Activated naive CD8-positive, alpha-beta T cell treated with anti-CD3 and anti-CD28 coated beads for 36 hours (primary cell): ENCODE data around the gene TMEM45B. TPM values are rescaled to one million over a fixed set of nuclear protein-coding genes. Genes with fewer than 3 reads are reported as not detected.
A peak's percentile ranks its signal among the peaks of the same experiment; 100 is the strongest.
"Not testable (repeated sequence)": the region's sequence is repeated elsewhere in the genome, so short reads cannot be mapped to it uniquely, and the experiment has no call there.

Experiments used
- DNase-seq: peaks from one replicate; pipeline ENCODE4 v3.0.0; 2021
- H3K27ac Mint-ChIP-seq: one replicate; pipeline ENCODE4 v1.8.0; 2022; ENCODE audit warnings: mild to moderate bottlenecking, moderate library complexity, mixed read lengths
- H3K27me3 Mint-ChIP-seq: one replicate; pipeline ENCODE4 v1.8.0; 2022; ENCODE audit warnings: mild to moderate bottlenecking, mixed read lengths
- H3K36me3 Mint-ChIP-seq: one replicate; pipeline ENCODE4 v1.8.0; 2021; ENCODE audit warnings: mild to moderate bottlenecking, mixed read lengths
- H3K4me1 Mint-ChIP-seq: one replicate; pipeline ENCODE4 v1.8.0; 2021; ENCODE audit warnings: mixed read lengths
- H3K4me3 Mint-ChIP-seq: one replicate; pipeline ENCODE4 v1.8.0; 2022; ENCODE audit warnings: mild to moderate bottlenecking, moderate library complexity, mixed read lengths
- H3K9me3 Mint-ChIP-seq: one replicate; pipeline ENCODE4 v1.8.0; 2022; ENCODE audit warnings: mixed read lengths
- total RNA-seq, 2 experiments: library from RNA; stranded (reverse); gene quantifications; one replicate each; pipeline ENCODE4 v1.2.3, GENCODE V29; 2021

TMEM45B gene
- total RNA-seq, 2 experiments from 2014 or later = 0.58 to 0.64 TPM

DNA sequence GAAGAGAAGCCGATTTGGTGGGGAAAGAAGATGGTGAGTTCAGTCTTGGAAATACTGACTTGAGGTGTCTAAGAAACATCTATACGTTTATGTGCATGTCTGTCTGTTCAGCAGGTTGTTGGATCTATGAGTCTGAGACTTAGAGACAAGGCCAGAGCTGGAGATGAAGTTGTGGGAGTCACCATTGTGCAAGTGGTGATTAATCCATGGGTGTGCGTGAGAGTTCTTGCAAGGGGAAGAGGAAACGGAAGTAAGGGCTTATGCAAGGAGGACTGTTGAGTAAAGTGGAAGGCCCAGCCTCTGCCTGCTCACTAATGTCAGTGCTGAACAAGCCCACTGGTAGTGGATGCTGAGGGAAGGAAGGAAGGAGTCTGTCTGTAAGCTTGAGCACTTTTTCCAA, 9.7 kb downstream of the TMEM45B start:
- Mint-ChIP-seq H3K4me1 (peaks cover 7% of the 10 kb centered on the region), H3K9me3 (peaks cover 4% of the 10 kb centered on the region)

DNA sequence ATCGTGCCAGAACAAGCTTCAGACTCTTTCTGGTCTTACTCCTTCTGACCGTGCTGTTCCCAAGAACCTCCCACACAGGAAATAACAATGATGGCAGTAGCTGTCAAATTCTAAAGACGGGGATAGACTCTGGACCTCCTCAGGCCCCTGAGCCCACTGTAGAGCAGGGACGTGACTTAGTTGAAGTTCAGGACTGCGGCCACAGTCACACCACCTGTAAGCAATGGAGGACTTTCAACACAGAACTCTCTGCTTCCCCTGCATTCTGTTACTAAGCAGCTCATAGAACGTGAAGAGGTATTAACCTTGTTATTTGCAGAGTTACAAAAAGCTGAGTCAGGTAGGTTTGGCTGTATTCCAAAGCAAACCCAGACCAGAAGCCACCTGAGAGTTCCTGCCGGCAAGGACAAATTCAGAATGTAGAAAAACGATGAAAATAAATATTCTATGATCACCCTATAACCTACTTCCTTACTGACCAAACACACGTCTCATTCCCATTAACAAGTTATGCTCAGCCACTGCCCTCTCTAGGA, 12.7 kb downstream of the TMEM45B start:
- H3K27me3 Mint-ChIP-seq = no peaks in the 10 kb centered on the region
- peaks cover 7% of the 10 kb centered on the region for H3K4me1 Mint-ChIP-seq
- DNase-seq = no peak
- H3K27ac Mint-ChIP-seq = no peak overlapping the region
- H3K9me3 Mint-ChIP-seq = peaks cover 4% of the 10 kb centered on the region
- peaks cover 3% of the 10 kb centered on the region for H3K36me3 Mint-ChIP-seq
- H3K4me3 Mint-ChIP-seq = no peak overlapping the region

More for the DNA sequence above, 9.7 kb downstream of the TMEM45B start:
- H3K36me3 Mint-ChIP-seq = peaks cover 3% of the 10 kb centered on the region
- peaks cover 4% of the 10 kb centered on the region for H3K27me3 Mint-ChIP-seq
- H3K4me3 Mint-ChIP-seq = no peak overlapping the region
- H3K27ac Mint-ChIP-seq = no peak overlapping the region
- DNase-seq = no peak

GRCh38 chr11:129829497-129829896, 13.8 kb downstream of the TMEM45B start:
- H3K9me3 Mint-ChIP-seq, DNase-seq, H3K4me3 Mint-ChIP-seq, H3K4me1 Mint-ChIP-seq, H3K36me3 Mint-ChIP-seq, H3K27me3 Mint-ChIP-seq, H3K27ac Mint-ChIP-seq: not testable (repeated sequence)

DNA sequence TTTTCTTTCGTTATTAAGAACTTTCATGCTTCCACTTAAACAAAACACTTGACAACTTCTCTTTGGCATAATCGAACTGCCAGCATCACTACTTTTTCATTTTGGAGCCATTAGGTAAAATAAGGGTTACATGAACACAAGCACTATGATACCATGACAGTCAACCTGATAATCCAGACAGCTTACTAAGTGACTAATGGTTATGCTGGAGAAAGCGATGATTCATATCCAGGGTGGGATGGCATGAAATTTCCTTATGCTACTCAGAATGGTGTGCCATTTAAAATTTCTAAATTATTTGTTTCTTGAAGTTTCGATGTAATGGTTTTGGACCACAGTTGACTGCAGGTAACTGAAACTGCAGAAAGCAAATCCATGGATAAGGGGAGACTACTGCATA, 15.6 kb downstream of the TMEM45B start:
- not testable (repeated sequence) for H3K9me3 Mint-ChIP-seq, DNase-seq, H3K27me3 Mint-ChIP-seq, H3K4me1 Mint-ChIP-seq, H3K27ac Mint-ChIP-seq, H3K4me3 Mint-ChIP-seq, H3K36me3 Mint-ChIP-seq

DNA sequence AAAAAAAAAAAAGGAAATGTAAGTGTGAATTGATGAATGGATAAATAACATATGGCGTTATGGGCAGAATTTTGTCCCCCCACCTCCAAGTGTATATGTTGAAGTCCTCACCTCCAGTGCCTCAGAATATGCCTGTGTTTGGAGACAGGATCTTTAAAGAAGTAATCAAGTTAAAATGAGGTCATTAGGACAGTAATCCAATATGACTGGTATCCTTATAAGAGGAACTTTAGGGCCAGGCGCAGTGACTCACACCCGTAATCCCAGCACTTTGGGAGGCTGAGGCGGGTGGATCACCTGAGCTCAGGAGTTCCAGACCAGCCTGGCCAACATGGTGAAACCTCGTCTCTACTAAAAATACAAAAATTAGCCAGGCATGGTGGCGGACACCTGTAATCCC, 17.6 kb downstream of the TMEM45B start:
- not testable (repeated sequence) for H3K27me3 Mint-ChIP-seq, H3K27ac Mint-ChIP-seq, H3K4me1 Mint-ChIP-seq, DNase-seq, H3K9me3 Mint-ChIP-seq, H3K36me3 Mint-ChIP-seq, H3K4me3 Mint-ChIP-seq

- H3K4me3 Mint-ChIP-seq, H3K27me3 Mint-ChIP-seq, DNase-seq, H3K36me3 Mint-ChIP-seq, H3K9me3 Mint-ChIP-seq, H3K4me1 Mint-ChIP-seq, H3K27ac Mint-ChIP-seq: not testable (repeated sequence)
Measured at GRCh38 chr11:129836423-129836891, 20.8 kb downstream of the TMEM45B start.

DNA sequence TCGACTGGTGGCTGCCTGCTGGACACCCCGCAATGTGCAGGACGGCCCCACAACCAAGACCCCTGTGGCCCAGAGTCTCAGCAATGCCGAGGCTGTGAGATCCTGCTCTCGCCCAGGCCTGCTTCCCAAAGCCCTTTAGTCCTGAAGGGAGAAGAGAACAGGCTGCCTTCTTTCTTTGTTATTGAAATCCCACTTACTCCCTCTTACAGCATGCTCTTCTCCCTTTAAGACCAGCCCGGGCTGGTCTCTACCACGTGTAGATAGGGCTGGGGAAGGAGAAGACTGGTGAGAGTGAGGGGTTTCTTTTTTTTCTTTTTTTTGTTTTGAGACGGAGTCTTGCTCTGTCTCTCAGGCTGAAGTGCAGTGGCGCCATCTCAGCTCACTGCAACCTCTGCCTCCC, 21.3 kb downstream of the TMEM45B start:
- no peak for DNase-seq
- Mint-ChIP-seq H3K27ac (no peak overlapping the region), H3K36me3 (peaks cover 2% of the 10 kb centered on the region)

DNA sequence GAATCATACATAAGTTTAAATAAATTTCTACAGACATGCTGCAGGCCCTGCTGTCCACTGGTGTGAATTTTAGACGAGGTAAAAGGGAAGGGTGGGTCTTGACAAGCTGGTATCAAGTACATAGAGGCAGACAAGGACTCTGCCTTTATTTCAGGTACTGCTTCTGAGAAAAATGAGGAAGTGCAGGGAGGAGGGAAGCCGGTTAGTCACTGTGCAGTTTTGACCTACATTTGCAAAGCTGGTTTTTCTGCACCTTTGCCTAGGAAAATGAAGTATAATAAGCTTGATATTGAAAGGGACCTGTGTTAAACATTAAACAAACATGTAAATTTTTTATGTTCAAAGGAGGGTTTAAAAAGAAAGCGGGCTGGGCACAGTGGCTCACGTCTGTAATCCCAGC, 24.6 kb downstream of the TMEM45B start:
- Mint-ChIP-seq H3K4me1 (peaks cover 8% of the 10 kb centered on the region), H3K9me3 (peaks cover 4% of the 10 kb centered on the region), H3K27me3 (no peaks in the 10 kb centered on the region), H3K36me3 (peaks cover 2% of the 10 kb centered on the region), H3K4me3 (no peak overlapping the region), H3K27ac (no peak overlapping the region)
- DNase-seq = no peak

More for the DNA sequence above, 21.3 kb downstream of the TMEM45B start:
- Mint-ChIP-seq H3K27me3 (no peaks in the 10 kb centered on the region), H3K4me1 (peaks cover 6% of the 10 kb centered on the region), H3K4me3 (no peak overlapping the region), H3K9me3 (peaks cover 3% of the 10 kb centered on the region)

- H3K4me1 Mint-ChIP-seq = peaks cover 14% of the 10 kb centered on the region
- no peaks in the 10 kb centered on the region for H3K27me3 Mint-ChIP-seq
- no peak overlapping the region for H3K27ac Mint-ChIP-seq
- no peak for DNase-seq
- H3K36me3 Mint-ChIP-seq = peaks cover 2% of the 10 kb centered on the region
- H3K9me3 Mint-ChIP-seq = peaks cover 4% of the 10 kb centered on the region
- H3K4me3 Mint-ChIP-seq = no peak overlapping the region
Measured at GRCh38 chr11:129842138-129842537, 26.5 kb downstream of the TMEM45B start.

- DNase-seq = no peak
- H3K4me1 Mint-ChIP-seq = peaks cover 11% of the 10 kb centered on the region
- H3K27me3 Mint-ChIP-seq = no peaks in the 10 kb centered on the region
- peaks cover 4% of the 10 kb centered on the region for H3K9me3 Mint-ChIP-seq
- no peak overlapping the region for H3K4me3 Mint-ChIP-seq
- no peak overlapping the region for H3K27ac Mint-ChIP-seq
- H3K36me3 Mint-ChIP-seq = no peaks in the 10 kb centered on the region
Measured at GRCh38 chr11:129846508-129847335, 31.1 kb downstream of the TMEM45B start.

DNA sequence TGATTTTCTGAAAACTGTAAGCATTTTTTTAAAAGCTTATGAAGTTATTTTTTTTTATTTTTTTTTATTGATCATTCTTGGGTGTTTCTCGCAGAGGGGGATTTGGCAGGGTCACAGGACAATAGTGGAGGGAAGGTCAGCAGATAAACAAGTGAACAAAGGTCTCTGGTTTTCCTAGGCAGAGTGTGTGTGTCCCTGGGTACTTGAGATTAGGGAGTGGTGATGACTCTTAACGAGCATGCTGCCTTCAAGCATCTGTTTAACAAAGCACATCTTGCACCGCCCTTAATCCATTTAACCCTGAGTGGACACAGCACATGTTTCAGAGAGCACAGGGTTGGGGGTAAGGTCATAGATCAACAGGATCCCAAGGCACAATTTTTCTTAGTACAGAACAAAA, 31.7 kb downstream of the TMEM45B start:
- H3K27ac Mint-ChIP-seq, DNase-seq, H3K36me3 Mint-ChIP-seq, H3K27me3 Mint-ChIP-seq, H3K9me3 Mint-ChIP-seq, H3K4me1 Mint-ChIP-seq, H3K4me3 Mint-ChIP-seq: not testable (repeated sequence)

DNA sequence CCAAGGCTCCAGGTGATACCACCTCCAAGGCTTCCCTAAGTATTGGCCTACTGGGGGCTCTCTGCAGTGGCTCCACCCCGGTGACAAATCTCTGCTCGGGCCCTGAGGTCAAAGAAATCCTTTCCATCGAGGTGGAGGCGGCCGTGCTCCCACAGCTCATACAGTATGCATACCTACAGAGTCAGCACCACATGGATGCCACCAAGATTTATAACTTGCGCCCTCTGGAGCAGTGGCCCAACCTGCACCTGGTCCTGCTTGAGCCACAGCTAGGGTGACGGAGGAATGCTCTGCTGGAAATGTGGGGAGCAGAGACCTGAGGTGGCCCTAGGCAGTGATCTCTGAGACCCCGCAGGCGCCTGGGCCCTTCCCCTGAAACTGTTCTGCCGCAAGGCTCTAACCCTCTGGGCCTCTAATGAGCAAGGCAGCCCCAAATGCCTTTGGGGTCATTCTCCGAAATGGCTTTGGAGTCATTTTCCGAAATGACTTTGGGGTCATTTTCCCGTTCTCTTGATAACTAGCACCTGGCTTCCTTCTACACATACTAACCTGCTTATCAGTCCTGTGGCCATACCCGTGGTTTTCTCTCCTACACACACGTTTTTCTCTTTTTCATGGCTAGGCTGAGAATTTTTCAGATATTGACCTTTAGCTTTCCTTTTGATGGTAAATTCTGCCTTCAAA, 33.9 kb downstream of the TMEM45B start:
- H3K9me3 Mint-ChIP-seq = no peaks in the 10 kb centered on the region
- H3K27ac Mint-ChIP-seq = no peak overlapping the region
- H3K4me1 Mint-ChIP-seq = peaks cover 27% of the 10 kb centered on the region
- no peak overlapping the region for H3K4me3 Mint-ChIP-seq
- H3K27me3 Mint-ChIP-seq = no peaks in the 10 kb centered on the region
- no peak for DNase-seq
- H3K36me3 Mint-ChIP-seq = no peaks in the 10 kb centered on the region

GRCh38 chr11:129852125-129852740, 36.6 kb downstream of the TMEM45B start:
- no peak overlapping the region for H3K27ac Mint-ChIP-seq

DNA sequence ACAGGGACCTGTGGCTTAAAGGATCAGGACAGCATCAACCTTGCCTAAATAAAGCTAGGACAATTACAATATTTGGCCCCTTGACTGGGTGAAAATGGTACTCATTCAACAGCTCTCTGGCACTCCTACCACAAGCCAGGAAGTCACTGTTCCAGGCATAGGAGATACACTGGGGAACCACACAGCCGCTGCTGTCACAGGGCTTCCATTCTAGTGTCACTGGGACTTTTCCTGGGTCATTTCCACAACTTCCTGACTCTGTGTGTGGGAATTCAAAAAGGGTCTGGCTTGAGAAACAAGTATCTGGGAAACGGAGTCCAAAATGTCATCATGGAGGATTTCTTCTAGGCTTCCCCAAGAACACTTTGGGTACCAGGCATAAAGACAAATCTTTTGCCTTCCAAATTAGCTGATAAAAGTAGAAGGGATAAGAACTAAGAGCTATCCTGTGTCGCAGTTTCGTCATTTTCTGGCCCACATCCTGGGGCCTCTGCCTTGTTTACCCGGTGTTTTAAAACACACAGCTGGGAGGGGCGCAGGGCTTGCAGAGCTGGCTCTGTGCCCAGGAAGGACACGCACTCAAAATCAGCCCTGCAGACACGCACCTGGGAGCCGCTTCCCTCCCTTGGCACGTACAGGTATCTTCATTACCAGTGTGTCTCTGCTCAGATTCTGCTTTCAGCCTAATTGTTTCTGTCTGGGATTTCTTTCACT, 38.0 kb downstream of the TMEM45B start:
- H3K36me3 Mint-ChIP-seq = peaks cover 7% of the 10 kb centered on the region
- no peaks in the 10 kb centered on the region for H3K27me3 Mint-ChIP-seq
- peaks cover 21% of the 10 kb centered on the region for H3K4me1 Mint-ChIP-seq
- peak; percentile 33 for DNase-seq
- peak overlapping the region; percentile 51 for H3K27ac Mint-ChIP-seq
- H3K4me3 Mint-ChIP-seq = no peak overlapping the region
- no peaks in the 10 kb centered on the region for H3K9me3 Mint-ChIP-seq

More at GRCh38 chr11:129852125-129852740, 36.6 kb downstream of the TMEM45B start:
- no peak overlapping the region for H3K4me3 Mint-ChIP-seq
- DNase-seq = no peak
- peaks cover 21% of the 10 kb centered on the region for H3K4me1 Mint-ChIP-seq
- no peaks in the 10 kb centered on the region for H3K36me3 Mint-ChIP-seq
- H3K9me3 Mint-ChIP-seq = no peaks in the 10 kb centered on the region
- H3K27me3 Mint-ChIP-seq = no peaks in the 10 kb centered on the region
